H9 (cell line): ENCODE results near the gene RASSF8. TPM values are rescaled to one million over a fixed set of nuclear protein-coding genes. Genes with fewer than 3 reads are reported as not detected.

Experiments
- DNase-seq: peaks from one replicate; pipeline ENCODE4 v3.0.0-alpha.2; 2017
- H2AFZ ChIP-seq: one replicate; pipeline ENCODE4 v1.6.1; 2013; ENCODE audit warnings: mild to moderate bottlenecking, low read length, control low read depth, moderate library complexity
- H2AK5ac ChIP-seq: 2 replicates; pipeline ENCODE4 v1.6.1; 2013; ENCODE audit warnings: low read length, control low read depth, mixed read lengths; ENCODE audit not compliant: insufficient read length
- H2BK120ac ChIP-seq: one replicate; pipeline ENCODE4 v1.6.1; 2013; ENCODE audit warnings: low read depth, mild to moderate bottlenecking, low read length, control low read depth, inconsistent platforms; ENCODE audit not compliant: poor library complexity, severe bottlenecking
- H2BK12ac ChIP-seq: 2 replicates; pipeline ENCODE4 v1.6.1; 2013; ENCODE audit warnings: low read length, control low read depth, mixed read lengths, low read depth; ENCODE audit not compliant: insufficient read length
- H2BK15ac ChIP-seq: 2 replicates; pipeline ENCODE4 v1.6.1; 2013; ENCODE audit warnings: low read depth, low read length, control low read depth
- H2BK20ac ChIP-seq: one replicate; pipeline ENCODE4 v1.6.1; 2013; ENCODE audit warnings: low read depth, mild to moderate bottlenecking, low read length, control low read depth, inconsistent platforms; ENCODE audit not compliant: poor library complexity, severe bottlenecking
- H2BK5ac ChIP-seq: 2 replicates; pipeline ENCODE4 v1.6.1; 2013; ENCODE audit warnings: low read length, control low read depth, mixed read lengths; ENCODE audit not compliant: insufficient read length
- H3K14ac ChIP-seq: 2 replicates; pipeline ENCODE4 v1.6.1; 2013; ENCODE audit warnings: low read length, control low read depth; ENCODE audit not compliant: insufficient read depth
- H3K18ac ChIP-seq: 2 replicates; pipeline ENCODE4 v1.6.1; 2013; ENCODE audit warnings: low read depth, mild to moderate bottlenecking, mixed read lengths, low read length, control low read depth; ENCODE audit not compliant: insufficient read length
- H3K23ac ChIP-seq: 2 replicates; pipeline ENCODE4 v1.6.1; 2013; ENCODE audit warnings: low read length, control low read depth, mixed read lengths, low read depth; ENCODE audit not compliant: insufficient read length
- H3K23me2 ChIP-seq: 2 replicates; pipeline ENCODE4 v1.6.1; 2013; ENCODE audit warnings: low read depth, mild to moderate bottlenecking, mixed read lengths, low read length, control low read depth; ENCODE audit not compliant: insufficient read length, poor library complexity, severe bottlenecking
- H3K27ac ChIP-seq: 2 replicates; pipeline ENCODE4 v1.5.1; 2013; ENCODE audit warnings: low read length, control low read depth, mixed read lengths, low read depth; ENCODE audit not compliant: insufficient read length
- H3K27me3 ChIP-seq: 2 replicates; pipeline ENCODE4 v1.6.1; 2013; ENCODE audit warnings: low read length, control low read depth, inconsistent platforms; ENCODE audit not compliant: insufficient read depth
- H3K4ac ChIP-seq: 2 replicates; pipeline ENCODE4 v1.6.1; 2013; ENCODE audit warnings: low read depth, mild to moderate bottlenecking, control low read depth, inconsistent platforms, low read length, moderate library complexity
- H3K4me1 ChIP-seq: 2 replicates; pipeline ENCODE4 v1.6.1; 2013; ENCODE audit warnings: low read length, control low read depth, inconsistent platforms; ENCODE audit not compliant: insufficient read depth
- H3K4me2 ChIP-seq: 2 replicates; pipeline ENCODE4 v1.6.1; 2013; ENCODE audit warnings: low read length, control low read depth, mixed read lengths; ENCODE audit not compliant: insufficient read length, insufficient read depth
- H3K56ac ChIP-seq: 2 replicates; pipeline ENCODE4 v1.6.1; 2013; ENCODE audit warnings: low read depth, mild to moderate bottlenecking, mixed read lengths, low read length, control low read depth; ENCODE audit not compliant: insufficient read length
- H3K79me1 ChIP-seq: 2 replicates; pipeline ENCODE4 v1.6.1; 2013; ENCODE audit warnings: low read depth, mild to moderate bottlenecking, moderate library complexity, low read length, control low read depth, inconsistent platforms; ENCODE audit not compliant: insufficient read depth, poor library complexity, severe bottlenecking
- H3K79me2 ChIP-seq: 2 replicates; pipeline ENCODE4 v1.6.1; 2013; ENCODE audit warnings: low read length, control low read depth, inconsistent platforms; ENCODE audit not compliant: insufficient read depth
- H3K9ac ChIP-seq: 2 replicates; pipeline ENCODE4 v1.6.1; 2013; ENCODE audit warnings: low read length, control low read depth, mixed read lengths; ENCODE audit not compliant: insufficient read length; ENCODE audit errors: extremely low read depth
- H3K9me3 ChIP-seq: one replicate; pipeline ENCODE4 v1.6.1; 2013; ENCODE audit warnings: low read depth, low read length, inconsistent platforms; ENCODE audit not compliant: control insufficient read depth
- H3T11ph ChIP-seq: one replicate; pipeline ENCODE4 v1.6.1; 2013; ENCODE audit warnings: mild to moderate bottlenecking, low read length, control low read depth, inconsistent platforms
- H4K20me1 ChIP-seq: one replicate; pipeline ENCODE4 v1.6.1; 2013; ENCODE audit not compliant: control insufficient read depth, insufficient read length, insufficient read depth
- H4K5ac ChIP-seq: 2 replicates; pipeline ENCODE4 v1.6.1; 2013; ENCODE audit warnings: low read depth, mild to moderate bottlenecking, mixed read lengths, low read length, control low read depth; ENCODE audit not compliant: insufficient read length
- H4K8ac ChIP-seq: replicated peaks from 2 replicates; pipeline ENCODE4 v1.6.1; 2013; ENCODE audit warnings: low read length, control low read depth, mixed read lengths, low read depth; ENCODE audit not compliant: insufficient read length
- H4K91ac ChIP-seq: 2 replicates; pipeline ENCODE4 v1.6.1; 2013; ENCODE audit warnings: low read depth, mild to moderate bottlenecking, moderate library complexity, mixed read lengths, low read length, control low read depth; ENCODE audit not compliant: insufficient read length
- H3K27ac Mint-ChIP-seq, 3 experiments: 2 replicates in 2 of 3; 3 replicates in 1 of 3; pipeline ENCODE4 v1.8.0; 2020 to 2021; ENCODE audit warnings: mixed read lengths in 3 of 3, mild to moderate bottlenecking in 1 of 3, moderate library complexity in 1 of 3
- H3K27me3 Mint-ChIP-seq: 2 replicates; pipeline ENCODE4 v1.8.0; 2021; ENCODE audit warnings: low read depth, mild to moderate bottlenecking, moderate library complexity, mixed read lengths
- H3K36me3 Mint-ChIP-seq, 3 experiments: 2 replicates in 2 of 3; 3 replicates in 1 of 3; pipeline ENCODE4 v1.8.0; 2020 to 2021; ENCODE audit warnings: low read depth in 3 of 3, mixed read lengths in 3 of 3; ENCODE audit not compliant: insufficient read depth in 1 of 3
- H3K4me1 Mint-ChIP-seq, 2 experiments: 2 replicates each; pipeline ENCODE4 v1.8.0; 2020; ENCODE audit warnings: mixed read lengths in 2 of 2
- H3K4me3 Mint-ChIP-seq, 2 experiments: 2 replicates in 1 of 2; 3 replicates in 1 of 2; pipeline ENCODE4 v1.8.0; 2020 to 2021; ENCODE audit warnings: mild to moderate bottlenecking in 2 of 2, mixed read lengths in 2 of 2, moderate library complexity in 1 of 2
- H3K9me3 Mint-ChIP-seq, 2 experiments: 2 replicates in 1 of 2; 3 replicates in 1 of 2; pipeline ENCODE4 v1.8.0; 2020; ENCODE audit warnings: mild to moderate bottlenecking in 2 of 2, mixed read lengths in 2 of 2, moderate library complexity in 1 of 2
- CTCF ChIP-seq: fragments of 200-600 bp; sonication (generic); conservative IDR thresholded peaks from 3 replicates; pipeline ENCODE4 v1.8.0; 2021; ENCODE audit warnings: antibody characterized with exemption, mild to moderate bottlenecking
- WGBS: extraction: QIAGEN DNeasy Blood & Tissue Kit; methylation state at CpG from one replicate; pipeline ENCODE4 v1.1.7; 2013; ENCODE audit warnings: missing lambda C conversion rate, low lambda C conversion rate, mixed read lengths; ENCODE audit not compliant: insufficient read length; ENCODE audit errors: extremely low coverage; 5-methylcytosine and 5-hydroxymethylcytosine counted together
- total RNA-seq: library from RNA; stranded (reverse); gene quantifications from 2 replicates; pipeline ENCODE4 v1.2.1, GENCODE V29; 2021

The RASSF8 gene
- total RNA-seq, 1 experiment from 2014 or later, result 38.8 TPM

GRCh38 chr12:25979059-25979458, 20.6 kb downstream of the RASSF8 start:
- no peak overlapping the region for H2AK5ac ChIP-seq
- H4K91ac ChIP-seq, result no peak overlapping the region
- no peak overlapping the region for H3K27ac ChIP-seq
- H3K79me2 ChIP-seq, result peaks cover 8% of the 10 kb centered on the region; the same call in 1 of the 2 replicates
- H3K36me3 Mint-ChIP-seq, result no peaks in the 10 kb centered on the region
- no CpG with 5 or more reads among the region's 4 CpGs for WGBS
- no peak overlapping the region for H4K8ac ChIP-seq
- no peak for TF ChIP-seq CTCF
- H2BK12ac ChIP-seq, result no peak overlapping the region
- no peak overlapping the region for H2BK5ac ChIP-seq
- no peaks in the 10 kb centered on the region for H3K79me1 ChIP-seq
- H2AFZ ChIP-seq, result no peak overlapping the region
- H4K5ac ChIP-seq, result no peak overlapping the region
- H3T11ph ChIP-seq, result no peak overlapping the region
- no peak for DNase-seq
- H3K18ac ChIP-seq, result no peak overlapping the region
- peaks cover 4% of the 10 kb centered on the region; the same call in 1 of the 2 replicates for H3K4me1 ChIP-seq
- H3K4me3 Mint-ChIP-seq, result no peak overlapping the region
- H3K56ac ChIP-seq, result no peak overlapping the region
- no peak overlapping the region for H3K9ac ChIP-seq
- H3K4me2 ChIP-seq, result no peak overlapping the region
- H3K4ac ChIP-seq, result no peak overlapping the region
- no peak overlapping the region for H2BK15ac ChIP-seq
- H2BK120ac ChIP-seq, result no peak overlapping the region
- no peak overlapping the region for H2BK20ac ChIP-seq
- no peaks in the 10 kb centered on the region for H3K9me3 ChIP-seq
- H3K9me3 Mint-ChIP-seq, result no peaks in the 10 kb centered on the region
- no peaks in the 10 kb centered on the region for H3K27me3 ChIP-seq
- H3K23ac ChIP-seq, result no peak overlapping the region
- H3K27ac Mint-ChIP-seq, result peak overlapping the region in 2 of 3 experiments; percentile 11 to 24; a peak in 2 of 7 replicates
- H3K27me3 Mint-ChIP-seq, result no peaks in the 10 kb centered on the region
- no peak overlapping the region for H3K14ac ChIP-seq
- no peaks in the 10 kb centered on the region for H4K20me1 ChIP-seq
- H3K4me1 Mint-ChIP-seq, result peaks cover 28 to 32% of the 10 kb centered on the region in 2 experiments
- no peaks in the 10 kb centered on the region for H3K23me2 ChIP-seq
